Measurements from ENCODE around the gene FAS. TPM values are rescaled to one million over a fixed set of nuclear protein-coding genes. Genes with fewer than 3 reads are reported as not detected.

Gene FAS
- total and polyA plus RNA-seq, 5 donors, result 4.7 to 10.1 (median 6.4) TPM

DNA sequence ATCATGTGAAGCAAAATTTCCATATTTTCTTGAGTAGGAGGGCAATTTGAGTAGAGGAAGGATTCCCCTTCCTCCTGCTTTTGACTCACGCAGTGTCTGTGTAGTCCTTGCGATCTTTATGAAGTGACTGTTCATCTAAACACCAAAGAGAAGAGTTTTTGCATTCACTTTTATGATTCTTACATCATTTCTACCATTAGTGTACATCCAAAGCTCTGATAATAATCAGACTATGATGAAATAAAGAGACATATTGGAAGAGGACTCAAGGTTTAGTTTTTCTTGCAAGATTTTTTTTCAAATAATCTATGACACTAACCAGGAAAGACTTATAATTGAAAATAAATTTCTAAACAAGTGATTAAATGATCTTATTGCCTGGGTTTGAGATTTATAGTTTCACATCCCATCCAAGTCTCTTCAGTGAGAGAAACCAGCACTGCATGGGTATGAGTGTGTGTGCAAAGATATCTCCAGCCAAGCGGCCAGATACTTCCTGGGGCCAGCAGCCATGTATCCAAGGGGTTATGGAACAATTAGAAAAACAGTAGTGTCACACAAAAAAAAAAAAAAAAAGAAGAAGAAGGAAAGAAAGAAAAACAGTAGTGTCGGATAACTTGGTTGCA, 36.0 kb upstream of the FAS start:
- Histone ChIP-seq H3K4me1 (ENCODE audit: control insufficient read depth, insufficient read depth, low read length) (no peaks in the 10 kb centered on the region), H3K27me3 (ENCODE audit: control insufficient read depth, insufficient read depth) (no peaks in the 10 kb centered on the region), H3K4me3 (ENCODE audit: low read length) (no peak overlapping the region), H3K9me3 (ENCODE audit: control insufficient read depth, low read length) (no peaks in the 10 kb centered on the region), H3K27ac (ENCODE audit: low read length) (no peak overlapping the region)
- no peak for DNase-seq
- intact Hi-C loops (cut with DNase I), result no loop called here
- WGBS, result 84% methylated on average over 4 of the region's 4 CpGs
- no peak for ATAC-seq

DNA sequence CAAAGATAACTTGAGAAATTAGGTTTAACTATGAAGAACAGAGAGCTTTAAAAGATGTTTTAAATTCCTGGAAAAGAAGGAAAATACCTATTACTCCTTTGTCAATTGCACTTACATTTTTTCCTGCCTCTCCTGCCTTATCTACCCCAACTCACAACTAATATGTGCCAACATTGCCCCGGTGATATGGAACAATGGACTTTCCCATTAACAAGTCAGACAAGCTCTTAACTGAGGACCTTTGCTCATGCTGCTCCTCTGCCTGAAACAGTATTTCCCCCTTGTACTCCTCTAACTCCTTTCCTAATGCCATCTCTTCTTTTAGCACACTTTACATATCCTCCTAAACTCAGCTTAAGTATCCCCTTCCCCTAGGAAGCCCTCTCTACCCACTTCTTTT, 33.2 kb upstream of the FAS start:
- 84% methylated on average over 1 of the region's 1 CpG for WGBS
- Histone ChIP-seq H3K27me3 (ENCODE audit: control insufficient read depth, insufficient read depth) (no peaks in the 10 kb centered on the region), H3K4me3 (ENCODE audit: low read length) (no peak overlapping the region), H3K4me1 (ENCODE audit: control insufficient read depth, insufficient read depth, low read length) (no peaks in the 10 kb centered on the region), H3K9me3 (ENCODE audit: control insufficient read depth, low read length) (no peaks in the 10 kb centered on the region), H3K27ac (ENCODE audit: low read length) (no peak overlapping the region)
- intact Hi-C loops (cut with DNase I), result no loop called here
- DNase-seq, result no peak
- no peak for ATAC-seq

DNA sequence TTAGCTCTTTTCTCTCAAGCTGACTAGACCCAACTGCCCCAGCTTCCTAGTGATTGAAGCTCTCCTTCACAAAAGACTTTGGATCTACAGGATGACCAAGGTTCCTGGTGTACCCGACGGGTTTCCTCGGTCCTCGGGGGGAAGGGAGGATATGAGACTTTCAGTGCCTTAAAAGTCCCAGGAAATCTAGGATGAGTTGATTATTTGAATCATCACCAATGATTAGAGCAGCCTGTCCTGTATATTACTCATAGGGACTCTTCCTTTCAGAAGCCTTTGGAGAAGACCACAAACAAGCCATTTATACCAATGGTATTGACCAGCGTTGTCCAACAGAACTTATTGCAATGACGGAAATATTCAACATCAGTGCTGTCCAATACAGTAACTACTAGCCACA, 31.9 kb upstream of the FAS start:
- no peaks in the 10 kb centered on the region for H3K27me3 ChIP-seq (ENCODE audit: control insufficient read depth, insufficient read depth)
- intact Hi-C loops (cut with DNase I), result no loop called here
- no peaks in the 10 kb centered on the region for H3K9me3 ChIP-seq (ENCODE audit: control insufficient read depth, low read length)
- no peak for DNase-seq
- no peak overlapping the region for H3K4me3 ChIP-seq (ENCODE audit: low read length)
- ATAC-seq, result no peak
- 98% methylated on average over 6 of the region's 6 CpGs for WGBS
- H3K27ac ChIP-seq (ENCODE audit: low read length), result no peak overlapping the region
- H3K4me1 ChIP-seq (ENCODE audit: control insufficient read depth, insufficient read depth, low read length), result no peaks in the 10 kb centered on the region

DNA sequence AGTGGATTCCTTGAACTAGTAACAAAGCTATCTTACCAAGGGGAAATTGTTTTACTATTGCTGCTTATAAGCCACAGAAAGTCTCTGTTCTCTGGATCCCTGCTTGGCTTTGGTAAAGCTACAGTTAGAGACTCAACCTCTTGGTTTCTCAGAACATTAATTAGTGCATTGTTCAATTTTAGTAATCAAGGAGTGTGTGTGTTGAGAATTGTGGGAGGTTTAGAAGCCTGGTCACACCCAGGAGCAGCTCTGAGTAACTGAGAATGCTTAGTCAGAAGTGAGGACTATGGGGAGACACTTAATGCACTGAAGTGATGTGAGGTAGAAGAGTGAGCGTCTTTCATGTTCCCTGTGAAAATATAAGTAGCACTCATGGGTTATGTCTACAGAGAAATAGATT, 29.8 kb upstream of the FAS start:
- intact Hi-C loops (cut with DNase I), result no loop called here
- H3K9me3 ChIP-seq (ENCODE audit: control insufficient read depth, low read length), result no peaks in the 10 kb centered on the region
- H3K27me3 ChIP-seq (ENCODE audit: control insufficient read depth, insufficient read depth), result no peaks in the 10 kb centered on the region
- no peak for DNase-seq
- ATAC-seq, result no peak
- H3K4me3 ChIP-seq (ENCODE audit: low read length), result no peak overlapping the region
- WGBS, result 97% methylated on average over 1 of the region's 1 CpG
- no peaks in the 10 kb centered on the region for H3K4me1 ChIP-seq (ENCODE audit: control insufficient read depth, insufficient read depth, low read length)
- H3K27ac ChIP-seq (ENCODE audit: low read length), result no peak overlapping the region

DNA sequence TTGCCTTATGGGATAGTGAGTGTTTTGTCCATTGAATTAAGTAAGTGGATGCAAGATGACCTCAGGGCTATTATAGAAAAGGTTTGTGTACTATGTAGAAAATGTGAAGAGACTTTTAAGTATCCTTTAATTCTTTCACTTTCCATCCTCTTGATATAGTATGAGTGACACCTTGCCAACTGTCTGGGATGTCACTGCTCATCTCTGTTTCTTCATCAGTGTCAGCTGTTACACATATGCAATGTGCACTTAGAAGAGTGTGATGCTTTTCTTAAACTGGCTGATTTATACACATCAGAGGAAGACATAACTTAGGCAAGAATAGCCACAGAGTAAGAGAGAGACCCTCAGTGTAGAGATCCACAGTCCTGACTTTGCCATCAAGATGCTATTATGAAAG, 29.3 kb upstream of the FAS start:
- ATAC-seq, result no peak
- intact Hi-C loops (cut with DNase I), result no loop called here
- Histone ChIP-seq H3K9me3 (ENCODE audit: control insufficient read depth, low read length) (no peaks in the 10 kb centered on the region), H3K4me3 (ENCODE audit: low read length) (no peak overlapping the region), H3K4me1 (ENCODE audit: control insufficient read depth, insufficient read depth, low read length) (no peaks in the 10 kb centered on the region), H3K27ac (ENCODE audit: low read length) (no peak overlapping the region), H3K27me3 (ENCODE audit: control insufficient read depth, insufficient read depth) (no peaks in the 10 kb centered on the region)
- DNase-seq, result no peak

DNA sequence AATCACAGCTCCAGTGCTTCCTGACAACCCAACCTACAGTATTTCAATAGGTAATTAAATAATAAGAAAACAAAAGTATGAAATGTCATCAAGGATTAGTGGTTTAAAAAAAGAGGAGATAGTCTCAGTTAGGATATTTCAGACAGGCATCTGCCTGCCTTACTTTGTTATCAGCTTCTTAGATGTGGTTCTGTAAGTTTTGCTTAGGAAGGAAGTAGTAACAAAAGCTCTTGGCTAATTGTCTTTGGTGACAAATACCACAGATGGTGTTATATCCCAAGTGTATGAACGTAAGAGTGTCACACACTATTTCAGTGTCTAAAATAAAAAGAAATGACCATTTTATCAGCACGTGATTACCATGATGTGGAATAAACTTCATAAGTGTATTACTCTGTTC, 28.3 kb upstream of the FAS start:
- H3K27me3 ChIP-seq (ENCODE audit: control insufficient read depth, insufficient read depth), result no peaks in the 10 kb centered on the region
- H3K4me3 ChIP-seq (ENCODE audit: low read length), result no peak overlapping the region
- 63% methylated on average over 2 of the region's 2 CpGs for WGBS
- H3K9me3 ChIP-seq (ENCODE audit: control insufficient read depth, low read length), result no peaks in the 10 kb centered on the region
- intact Hi-C loops (cut with DNase I), result no loop called here
- peaks cover 4% of the 10 kb centered on the region for H3K4me1 ChIP-seq (ENCODE audit: control insufficient read depth, insufficient read depth, low read length)
- no peak for ATAC-seq
- no peak for DNase-seq
- H3K27ac ChIP-seq (ENCODE audit: low read length), result no peak overlapping the region

DNA sequence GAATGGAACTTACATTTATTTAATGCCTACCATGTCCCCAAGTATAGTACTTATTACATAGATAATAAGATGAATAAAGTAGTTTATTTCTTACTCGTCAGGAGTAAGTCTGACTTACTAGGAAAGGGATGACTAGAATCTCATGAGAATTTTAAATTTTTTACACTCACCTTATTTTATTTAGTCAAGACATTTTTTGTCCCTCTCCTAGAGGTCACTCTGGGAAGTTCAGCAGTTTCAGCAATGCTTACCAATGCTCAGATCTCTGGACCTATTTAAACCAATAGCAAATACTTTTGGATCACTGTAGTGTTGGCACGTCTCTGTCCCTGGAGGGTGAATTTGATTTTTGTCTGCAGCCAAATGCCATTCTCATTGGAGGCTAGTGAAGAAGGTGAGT, 27.3 kb upstream of the FAS start:
- intact Hi-C loops (cut with DNase I), result no loop called here
- no peak overlapping the region for H3K4me3 ChIP-seq (ENCODE audit: low read length)
- ATAC-seq, result no peak
- no peaks in the 10 kb centered on the region for H3K9me3 ChIP-seq (ENCODE audit: control insufficient read depth, low read length)
- H3K4me1 ChIP-seq (ENCODE audit: control insufficient read depth, insufficient read depth, low read length), result peaks cover 4% of the 10 kb centered on the region
- 94% methylated on average over 2 of the region's 2 CpGs for WGBS
- DNase-seq, result no peak
- no peak overlapping the region for H3K27ac ChIP-seq (ENCODE audit: low read length)
- H3K27me3 ChIP-seq (ENCODE audit: control insufficient read depth, insufficient read depth), result no peaks in the 10 kb centered on the region

DNA sequence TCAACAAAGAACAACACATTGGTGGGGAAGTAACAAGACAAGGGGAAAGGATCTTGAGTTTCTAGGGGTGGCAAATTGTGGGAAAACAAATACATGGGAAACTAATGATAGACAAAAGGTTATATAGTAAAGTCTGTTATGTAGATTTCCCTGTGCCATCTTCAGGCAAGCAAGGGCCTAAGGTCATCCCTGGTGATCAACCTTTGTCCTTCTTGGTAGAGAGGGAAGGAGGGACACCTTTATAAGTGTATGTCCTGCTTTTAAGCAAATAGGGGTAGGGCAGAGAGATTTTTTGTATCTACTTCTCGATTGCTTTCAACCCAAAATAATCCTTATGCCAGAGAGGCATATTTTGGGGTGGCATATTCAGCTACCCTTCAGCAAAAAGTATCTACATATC, 26.2 kb upstream of the FAS start:
- H3K27me3 ChIP-seq (ENCODE audit: control insufficient read depth, insufficient read depth), result no peaks in the 10 kb centered on the region
- H3K9me3 ChIP-seq (ENCODE audit: control insufficient read depth, low read length), result no peaks in the 10 kb centered on the region
- H3K4me3 ChIP-seq (ENCODE audit: low read length), result no peak overlapping the region
- WGBS, result 87% methylated on average over 1 of the region's 1 CpG
- no peak for ATAC-seq
- no peak for DNase-seq
- H3K4me1 ChIP-seq (ENCODE audit: control insufficient read depth, insufficient read depth, low read length), result peaks cover 4% of the 10 kb centered on the region
- intact Hi-C loops (cut with DNase I), result no loop called here
- H3K27ac ChIP-seq (ENCODE audit: low read length), result no peak overlapping the region

DNA sequence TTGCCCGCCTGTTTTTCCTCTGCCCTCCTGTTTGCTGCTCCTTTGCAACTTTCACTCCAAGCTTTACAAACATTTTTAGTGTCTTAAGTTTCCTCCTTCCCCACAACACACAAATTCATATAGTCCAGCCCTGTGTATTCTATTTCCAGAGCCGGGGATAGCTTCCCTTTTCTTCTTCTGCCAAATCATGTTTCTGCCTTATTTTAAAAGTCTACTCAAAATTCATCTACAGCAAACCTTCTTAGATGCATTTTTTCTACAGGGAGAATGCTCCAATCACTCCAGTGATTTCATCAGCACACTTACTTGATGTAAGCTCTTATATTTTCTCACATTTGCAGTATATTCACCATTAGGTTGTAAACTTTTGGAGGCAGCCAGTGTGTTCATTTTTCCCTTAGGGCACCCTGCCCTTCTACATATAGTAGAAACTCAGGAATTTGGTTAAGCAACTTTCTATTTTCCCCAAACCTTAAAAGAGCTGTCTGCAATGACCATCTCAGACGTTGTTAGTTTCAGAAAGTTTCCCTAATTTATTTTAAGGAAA, 25.7 kb upstream of the FAS start:
- ATAC-seq, result no peak
- no peak overlapping the region for H3K4me3 ChIP-seq (ENCODE audit: low read length)
- H3K9me3 ChIP-seq (ENCODE audit: control insufficient read depth, low read length), result no peaks in the 10 kb centered on the region
- H3K4me1 ChIP-seq (ENCODE audit: control insufficient read depth, insufficient read depth, low read length), result peaks cover 4% of the 10 kb centered on the region
- DNase-seq, result no peak
- intact Hi-C loops (cut with DNase I), result no loop called here
- 47% methylated on average over 3 of the region's 3 CpGs for WGBS
- no peak overlapping the region for H3K27ac ChIP-seq (ENCODE audit: low read length)
- H3K27me3 ChIP-seq (ENCODE audit: control insufficient read depth, insufficient read depth), result no peaks in the 10 kb centered on the region

DNA sequence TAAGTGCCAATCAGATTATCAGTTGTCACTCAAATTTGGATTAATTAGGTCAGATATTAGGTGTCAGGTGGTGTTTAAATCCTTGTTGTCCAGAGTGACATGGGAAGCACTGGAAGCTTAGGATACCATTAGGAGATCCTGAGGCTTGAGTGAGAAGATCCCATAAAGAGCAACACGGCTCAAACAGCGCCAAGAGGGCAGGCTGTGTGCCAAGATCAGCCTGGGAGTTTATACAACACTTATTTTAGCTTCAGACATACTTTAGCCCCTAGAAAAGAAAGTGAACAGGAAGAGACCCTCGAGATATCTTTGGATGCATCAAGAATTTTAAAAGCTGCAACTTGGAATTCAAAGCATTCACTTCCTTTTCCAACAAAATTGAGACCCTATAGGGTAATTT, 23.8 kb upstream of the FAS start:
- Histone ChIP-seq H3K27ac (ENCODE audit: low read length) (no peak overlapping the region), H3K27me3 (ENCODE audit: control insufficient read depth, insufficient read depth) (no peaks in the 10 kb centered on the region)
- DNase-seq, result peak; percentile 51 to 87 (median 80)

DNA sequence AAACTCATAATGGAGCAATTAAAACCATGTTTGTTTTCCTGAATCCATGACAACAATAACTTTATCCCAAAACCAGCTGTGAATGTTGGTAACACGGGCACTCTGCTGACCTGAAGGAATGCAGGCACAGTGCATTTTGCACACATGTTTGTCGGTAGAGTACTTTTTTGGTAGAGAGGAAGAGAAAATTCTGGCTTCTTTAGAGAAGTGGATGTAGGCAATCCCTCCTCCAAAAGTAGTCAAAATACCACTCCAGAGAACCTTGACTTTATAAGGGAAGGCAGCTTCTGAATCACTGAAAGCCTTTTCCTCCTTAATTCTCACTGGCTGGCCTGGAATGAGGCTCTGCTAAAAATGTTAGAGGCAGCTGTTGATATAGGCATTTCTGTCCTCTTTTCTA, 22.2 kb upstream of the FAS start:
- intact Hi-C loops (cut with DNase I), result no loop called here
- DNase-seq (no peak), ATAC-seq (peak in 1 of 2 donors; percentile 13)
- Histone ChIP-seq H3K27ac (ENCODE audit: low read length) (no peak overlapping the region), H3K27me3 (ENCODE audit: control insufficient read depth, insufficient read depth) (no peaks in the 10 kb centered on the region), H3K4me1 (ENCODE audit: control insufficient read depth, insufficient read depth, low read length) (peaks cover 4% of the 10 kb centered on the region), H3K4me3 (ENCODE audit: low read length) (no peak overlapping the region), H3K9me3 (ENCODE audit: control insufficient read depth, low read length) (no peaks in the 10 kb centered on the region)
- 49% methylated on average over 2 of the region's 2 CpGs for WGBS

More for the DNA sequence above, 23.8 kb upstream of the FAS start:
- WGBS, result 26% methylated on average over 3 of the region's 3 CpGs
- no peak overlapping the region for H3K4me3 ChIP-seq (ENCODE audit: low read length)
- no peaks in the 10 kb centered on the region for H3K9me3 ChIP-seq (ENCODE audit: control insufficient read depth, low read length)
- peak in 1 of 2 donors; percentile 42 for ATAC-seq
- intact Hi-C loops (cut with DNase I), result no loop called here
- peaks cover 4% of the 10 kb centered on the region for H3K4me1 ChIP-seq (ENCODE audit: control insufficient read depth, insufficient read depth, low read length)

All from right cardiac atrium (tissue), 5 donors.